GM12865 (cell line): ENCODE measurements around the gene CCDC122.
A peak's percentile ranks its signal among the peaks of the same experiment; 100 is the strongest.

Source experiments
- DNase-seq: peaks from one replicate; pipeline ENCODE4 v3.0.0; 2010; ENCODE audit warnings: low read depth
- H3K4me3 ChIP-seq: 2 replicates; pipeline ENCODE4 v1.5.1; 2011; ENCODE audit warnings: mild to moderate bottlenecking, low read depth, low read length, control low read depth
- TF ChIP-seq, protein P1 (sequence below): IDR thresholded peaks from 2 replicates; pipeline ENCODE4 v1.5.1; 2011; ENCODE audit warnings: low read length, control low read depth, low read depth, inconsistent platforms; ENCODE audit not compliant: insufficient read depth; ENCODE audit errors: missing control alignments

CCDC122 gene

GRCh38 chr13:43878892-43879754 is at the start of gene CCDC122:
Gene CCDC122 (minus strand): TSS chr13:43879740. CDS start chr13:43869376, 10,364 bp downstream.
- peak; percentile 89 for DNase-seq
- TF ChIP-seq, protein P1, sequence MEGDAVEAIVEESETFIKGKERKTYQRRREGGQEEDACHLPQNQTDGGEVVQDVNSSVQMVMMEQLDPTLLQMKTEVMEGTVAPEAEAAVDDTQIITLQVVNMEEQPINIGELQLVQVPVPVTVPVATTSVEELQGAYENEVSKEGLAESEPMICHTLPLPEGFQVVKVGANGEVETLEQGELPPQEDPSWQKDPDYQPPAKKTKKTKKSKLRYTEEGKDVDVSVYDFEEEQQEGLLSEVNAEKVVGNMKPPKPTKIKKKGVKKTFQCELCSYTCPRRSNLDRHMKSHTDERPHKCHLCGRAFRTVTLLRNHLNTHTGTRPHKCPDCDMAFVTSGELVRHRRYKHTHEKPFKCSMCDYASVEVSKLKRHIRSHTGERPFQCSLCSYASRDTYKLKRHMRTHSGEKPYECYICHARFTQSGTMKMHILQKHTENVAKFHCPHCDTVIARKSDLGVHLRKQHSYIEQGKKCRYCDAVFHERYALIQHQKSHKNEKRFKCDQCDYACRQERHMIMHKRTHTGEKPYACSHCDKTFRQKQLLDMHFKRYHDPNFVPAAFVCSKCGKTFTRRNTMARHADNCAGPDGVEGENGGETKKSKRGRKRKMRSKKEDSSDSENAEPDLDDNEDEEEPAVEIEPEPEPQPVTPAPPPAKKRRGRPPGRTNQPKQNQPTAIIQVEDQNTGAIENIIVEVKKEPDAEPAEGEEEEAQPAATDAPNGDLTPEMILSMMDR: no peak
- peak within 1 kb of the TSS; percentile 92 for H3K4me3 ChIP-seq

DNA sequence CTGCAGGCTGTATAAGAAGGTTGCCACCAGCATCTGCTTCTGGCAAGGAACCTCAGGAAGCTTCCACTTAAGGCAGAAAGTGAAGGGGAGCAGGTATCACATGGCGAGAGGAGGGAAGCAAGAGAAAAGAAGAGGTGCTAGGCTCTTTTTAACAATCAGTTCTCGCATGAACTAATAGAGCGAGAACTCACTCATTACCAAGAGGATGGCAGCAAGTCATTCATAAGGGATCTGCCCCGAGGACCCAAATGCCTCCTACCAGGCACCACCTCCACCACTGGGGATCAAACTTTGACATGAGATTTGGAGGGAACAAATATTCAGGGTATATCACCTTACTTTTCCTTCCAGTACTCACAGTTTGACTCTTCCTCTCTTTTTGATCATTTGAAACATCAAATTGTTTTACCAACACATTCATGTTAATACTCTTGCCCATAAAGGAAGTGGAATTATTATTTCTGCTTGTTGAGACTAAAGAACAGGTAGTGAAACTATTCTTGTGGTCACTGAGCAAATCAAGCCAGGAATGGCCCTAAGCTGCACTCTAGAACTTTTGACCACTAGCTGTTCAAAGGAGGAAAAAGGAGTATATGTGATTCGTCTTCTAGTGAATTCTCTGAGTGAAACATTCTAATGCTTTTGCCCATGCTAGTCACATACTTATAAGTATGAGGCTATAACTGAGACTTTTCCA is 45.2 kb upstream of the CCDC122 start:
- TF ChIP-seq, protein P1: no peak
- H3K4me3 ChIP-seq: no peak overlapping the region
- peak; percentile 69 for DNase-seq

DNA sequence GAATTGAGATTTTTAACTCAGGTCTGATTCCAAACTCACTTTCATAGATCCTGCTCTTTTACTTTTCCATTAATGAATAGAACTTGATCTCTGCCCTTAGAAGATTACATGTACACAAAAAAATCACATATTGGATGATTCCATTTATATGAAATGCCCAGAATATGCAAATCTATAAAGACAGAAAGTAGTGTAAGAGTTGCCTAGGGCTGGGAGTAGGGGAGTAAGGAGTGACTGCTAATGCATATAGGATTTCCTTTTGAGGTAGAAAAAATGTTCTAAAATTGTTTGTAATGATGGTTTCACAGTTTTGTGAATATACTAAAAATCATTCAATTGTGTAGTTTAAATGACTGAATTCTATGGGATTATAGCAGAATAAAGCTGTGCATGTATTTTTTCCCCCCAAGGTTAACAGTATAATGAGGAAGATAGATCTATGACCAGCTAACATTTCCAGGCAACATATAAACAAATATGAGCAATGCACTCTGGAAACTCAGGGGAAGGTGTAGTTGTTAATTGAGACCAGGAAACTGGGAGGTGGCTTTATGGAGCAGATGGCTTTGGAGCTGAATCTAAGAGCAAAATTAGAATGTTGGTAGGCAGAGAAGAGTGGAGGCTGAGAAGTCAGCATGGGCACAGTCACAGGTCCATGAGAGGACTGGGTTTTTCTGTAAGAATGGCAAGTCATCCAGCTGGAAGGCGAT is 41.6 kb upstream of the CCDC122 start:
- no peak for DNase-seq
- TF ChIP-seq, protein P1: no peak

GRCh38 chr13:43918636-43919035 is 39.1 kb upstream of the CCDC122 start:
- DNase-seq: no peak
- TF ChIP-seq, protein P1: no peak
- H3K4me3 ChIP-seq: no peak overlapping the region

More for the DNA sequence above, 41.6 kb upstream of the CCDC122 start:
- H3K4me3 ChIP-seq: no peak overlapping the region

DNA sequence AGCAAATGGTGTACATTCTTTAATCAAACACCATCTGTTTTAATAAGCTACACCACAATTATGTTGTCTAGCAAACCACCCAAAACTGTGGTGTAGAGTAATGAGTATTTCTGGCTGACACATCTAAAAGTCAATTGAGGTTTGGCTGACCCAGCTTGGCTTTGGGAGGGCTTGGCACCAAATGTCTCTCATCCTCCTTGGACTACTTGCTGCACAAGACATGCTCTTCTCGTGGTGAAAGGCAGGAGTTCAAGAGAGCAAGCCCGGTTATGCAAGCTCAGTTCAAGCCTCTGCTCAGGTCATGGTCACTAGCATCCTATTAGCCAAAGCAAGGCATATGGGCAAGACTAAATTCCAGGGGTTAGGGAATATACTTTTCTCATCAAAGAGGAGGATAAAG is 37.3 kb upstream of the CCDC122 start:
- TF ChIP-seq, protein P1: no peak
- no peak overlapping the region for H3K4me3 ChIP-seq
- DNase-seq: no peak

GRCh38 chr13:43915451-43915850 is 35.9 kb upstream of the CCDC122 start:
- TF ChIP-seq, protein P1: no peak
- H3K4me3 ChIP-seq: no peak overlapping the region
- DNase-seq: no peak
